Neutrophil (primary cell): ENCODE results near the gene EIF4G2.

Source experiments
- H3K27ac ChIP-seq: fragments of 200-600 bp; sonication (generic); 2 replicates; pipeline ENCODE4 v1.5.1; 2016; ENCODE audit warnings: mild to moderate bottlenecking, moderate library complexity
- H3K27me3 ChIP-seq: fragments of 200-600 bp; sonication (generic); 2 replicates; pipeline ENCODE4 v1.6.0; 2016; ENCODE audit warnings: mild to moderate bottlenecking
- H3K36me3 ChIP-seq: fragments of 200-600 bp; sonication (generic); 2 replicates; pipeline ENCODE4 v1.5.1; 2017
- H3K4me1 ChIP-seq, 2 experiments: fragments of 200-600 bp in 1 of 2; sonication (generic) in 1 of 2; 1 replicate in 1 of 2; 2 replicates in 1 of 2; pipeline versions ENCODE4 v1.5.1 to v1.6.1; 2013 to 2016; ENCODE audit warnings: low read depth in 1 of 2, low read length in 1 of 2, mild to moderate bottlenecking in 1 of 2, moderate library complexity in 1 of 2; ENCODE audit not compliant: control insufficient read depth in 1 of 2, insufficient read depth in 1 of 2
- H3K4me3 ChIP-seq, 2 experiments: fragments of 200-600 bp in 1 of 2; sonication (generic) in 1 of 2; 1 replicate in 1 of 2; 2 replicates in 1 of 2; pipeline ENCODE4 v1.5.1; 2013 to 2016; ENCODE audit warnings: low read depth in 1 of 2, low read length in 1 of 2, mild to moderate bottlenecking in 1 of 2, moderate library complexity in 1 of 2
- H3K9me3 ChIP-seq: fragments of 200-600 bp; sonication (generic); 2 replicates; pipeline ENCODE4 v1.5.1; 2016
- TF ChIP-seq, protein P1 (sequence below): fragments of 200-600 bp; sonication (generic); IDR thresholded peaks from 2 replicates; pipeline ENCODE4 v1.5.1; 2016; ENCODE audit warnings: antibody characterized with exemption

EIF4G2 gene

DNA sequence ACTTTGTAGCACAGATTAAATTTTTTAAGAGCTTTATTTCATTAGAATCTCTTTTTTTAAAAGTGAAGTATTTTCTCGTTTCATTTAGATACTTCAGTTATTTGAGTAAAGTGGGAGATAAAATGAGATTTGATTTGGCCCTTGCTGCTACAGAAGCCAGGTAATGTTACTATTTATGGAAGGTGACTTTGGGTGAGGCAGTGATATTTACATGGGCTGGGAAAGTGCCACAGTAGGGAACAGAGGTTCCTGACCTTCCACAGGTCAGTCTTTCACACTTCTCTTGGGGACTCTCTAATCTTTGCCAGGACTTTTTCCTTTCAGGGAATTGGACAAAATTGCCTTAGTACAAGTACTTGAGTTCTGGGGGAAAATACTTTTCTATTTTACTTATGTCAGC, 37.3 kb downstream of the EIF4G2 start:
- TF ChIP-seq, protein P1, sequence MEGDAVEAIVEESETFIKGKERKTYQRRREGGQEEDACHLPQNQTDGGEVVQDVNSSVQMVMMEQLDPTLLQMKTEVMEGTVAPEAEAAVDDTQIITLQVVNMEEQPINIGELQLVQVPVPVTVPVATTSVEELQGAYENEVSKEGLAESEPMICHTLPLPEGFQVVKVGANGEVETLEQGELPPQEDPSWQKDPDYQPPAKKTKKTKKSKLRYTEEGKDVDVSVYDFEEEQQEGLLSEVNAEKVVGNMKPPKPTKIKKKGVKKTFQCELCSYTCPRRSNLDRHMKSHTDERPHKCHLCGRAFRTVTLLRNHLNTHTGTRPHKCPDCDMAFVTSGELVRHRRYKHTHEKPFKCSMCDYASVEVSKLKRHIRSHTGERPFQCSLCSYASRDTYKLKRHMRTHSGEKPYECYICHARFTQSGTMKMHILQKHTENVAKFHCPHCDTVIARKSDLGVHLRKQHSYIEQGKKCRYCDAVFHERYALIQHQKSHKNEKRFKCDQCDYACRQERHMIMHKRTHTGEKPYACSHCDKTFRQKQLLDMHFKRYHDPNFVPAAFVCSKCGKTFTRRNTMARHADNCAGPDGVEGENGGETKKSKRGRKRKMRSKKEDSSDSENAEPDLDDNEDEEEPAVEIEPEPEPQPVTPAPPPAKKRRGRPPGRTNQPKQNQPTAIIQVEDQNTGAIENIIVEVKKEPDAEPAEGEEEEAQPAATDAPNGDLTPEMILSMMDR: no peak
- Histone ChIP-seq H3K36me3 (no peaks in the 10 kb centered on the region), H3K4me3 (no peak overlapping the region), H3K27ac (no peak overlapping the region), H3K4me1 (no peaks in the 10 kb centered on the region), H3K27me3 (no peaks in the 10 kb centered on the region), H3K9me3 (no peaks in the 10 kb centered on the region)

DNA sequence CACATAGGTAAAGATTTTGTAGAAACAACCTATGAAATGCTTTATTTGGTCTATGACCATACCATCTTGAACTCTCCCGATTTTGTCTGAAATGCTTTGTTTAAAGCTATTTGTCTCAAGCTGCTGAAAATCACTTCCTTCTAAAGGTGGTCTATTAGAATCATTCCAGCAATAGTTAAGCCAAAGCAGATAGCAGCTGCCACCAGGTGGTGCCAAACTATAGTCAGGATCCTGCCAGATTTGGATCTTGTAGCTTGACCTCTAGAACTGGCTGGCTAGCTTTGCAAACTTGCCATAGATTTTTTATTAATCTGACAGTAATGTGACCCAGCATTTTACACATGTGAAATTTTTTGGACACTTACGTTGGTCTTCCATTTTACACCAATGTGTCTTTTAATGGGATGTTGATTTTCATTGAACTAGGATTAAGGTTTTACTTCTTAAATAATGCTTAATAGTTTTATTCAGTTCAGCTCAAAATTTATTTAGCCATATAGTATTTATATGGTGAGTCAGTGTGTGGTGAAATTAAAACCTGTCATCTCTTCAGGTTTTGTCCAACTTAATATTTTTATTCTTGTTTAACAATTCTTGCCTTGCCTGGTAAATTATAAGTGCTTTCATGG, 38.0 kb downstream of the EIF4G2 start:
- H3K4me3 ChIP-seq: no peak overlapping the region
- no peaks in the 10 kb centered on the region for H3K4me1 ChIP-seq
- H3K9me3 ChIP-seq: no peaks in the 10 kb centered on the region
- no peak overlapping the region for H3K27ac ChIP-seq
- no peaks in the 10 kb centered on the region for H3K27me3 ChIP-seq
- no peaks in the 10 kb centered on the region for H3K36me3 ChIP-seq
- TF ChIP-seq, protein P1: no peak

DNA sequence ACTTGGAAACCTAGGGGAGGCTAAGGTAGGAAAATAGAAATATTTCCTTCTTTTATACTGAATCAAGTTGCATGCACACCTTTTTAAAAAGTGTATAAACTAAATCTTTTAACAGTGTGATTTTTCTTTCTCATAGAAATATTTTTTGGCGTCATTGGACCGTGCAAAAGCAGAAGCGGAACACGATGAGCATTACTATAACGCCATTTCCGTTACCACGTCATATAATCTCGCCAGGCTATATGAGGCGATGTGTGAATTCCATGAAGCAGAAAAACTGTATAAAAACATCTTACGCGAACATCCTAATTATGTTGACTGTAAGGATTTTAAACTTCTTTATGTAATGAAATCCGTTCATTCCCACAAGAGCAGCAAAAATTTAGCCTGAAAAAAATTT, 44.3 kb downstream of the EIF4G2 start:
- TF ChIP-seq, protein P1: no peak
- Histone ChIP-seq H3K4me3 (no peak overlapping the region), H3K9me3 (no peaks in the 10 kb centered on the region), H3K36me3 (peaks cover 26% of the 10 kb centered on the region), H3K27ac (no peak overlapping the region), H3K4me1 (no peaks in the 10 kb centered on the region), H3K27me3 (no peaks in the 10 kb centered on the region)

DNA sequence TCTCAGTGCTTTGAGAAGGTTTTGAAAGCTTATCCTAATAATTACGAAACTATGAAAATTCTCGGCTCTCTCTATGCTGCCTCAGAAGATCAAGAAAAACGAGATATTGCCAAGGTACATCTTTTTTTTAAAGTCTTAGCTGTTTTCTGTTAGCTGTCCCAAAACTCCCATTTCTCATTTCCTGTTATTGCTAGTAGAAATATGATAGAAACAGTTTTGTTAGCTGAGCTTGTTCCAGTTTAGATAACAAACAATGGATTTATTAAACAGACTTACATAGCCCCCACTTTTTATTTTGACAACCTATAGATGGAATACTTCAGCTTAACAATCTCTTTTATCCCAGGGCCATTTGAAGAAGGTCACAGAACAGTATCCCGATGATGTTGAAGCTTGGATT, 45.0 kb downstream of the EIF4G2 start:
- Histone ChIP-seq H3K4me1 (no peaks in the 10 kb centered on the region), H3K27me3 (no peaks in the 10 kb centered on the region), H3K27ac (no peak overlapping the region), H3K9me3 (no peaks in the 10 kb centered on the region), H3K4me3 (no peak overlapping the region), H3K36me3 (peaks cover 32% of the 10 kb centered on the region)
- TF ChIP-seq, protein P1: no peak

DNA sequence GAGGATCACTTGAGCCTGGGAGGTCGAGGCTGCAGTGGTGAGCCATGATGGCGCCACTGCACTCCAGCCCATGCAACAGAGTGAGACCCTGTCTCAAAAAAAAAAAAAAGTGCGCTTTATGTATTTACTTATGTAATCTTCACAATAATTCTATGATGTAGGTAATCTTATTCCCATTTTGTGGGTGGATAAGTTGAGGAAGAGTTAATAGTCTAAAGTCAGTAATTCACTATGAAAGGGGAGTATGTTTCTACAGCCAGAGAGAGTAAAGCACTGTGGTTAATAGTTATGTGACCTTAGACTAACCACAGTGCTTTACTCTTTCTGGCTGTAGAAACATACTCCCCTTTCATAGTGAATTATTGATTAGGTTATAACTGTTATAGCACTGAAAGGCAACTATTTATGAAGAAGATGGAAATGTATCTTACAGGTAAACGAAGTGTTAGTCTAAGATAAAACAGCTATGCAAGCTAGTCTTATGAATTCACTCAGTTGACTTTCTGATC, 45.8 kb downstream of the EIF4G2 start:
- TF ChIP-seq, protein P1: no peak
- Histone ChIP-seq H3K9me3 (no peaks in the 10 kb centered on the region), H3K4me3 (no peak overlapping the region), H3K36me3 (peaks cover 40% of the 10 kb centered on the region), H3K27ac (no peak overlapping the region), H3K27me3 (no peaks in the 10 kb centered on the region), H3K4me1 (no peaks in the 10 kb centered on the region)
